Measurements from ENCODE around the gene SAMD8.
A peak's percentile ranks its signal among the peaks of the same experiment; 100 is the strongest.
"Not testable (repeated sequence)": the region's sequence is repeated elsewhere in the genome, so short reads cannot be mapped to it uniquely, and the experiment has no call there.

SAMD8 gene

DNA sequence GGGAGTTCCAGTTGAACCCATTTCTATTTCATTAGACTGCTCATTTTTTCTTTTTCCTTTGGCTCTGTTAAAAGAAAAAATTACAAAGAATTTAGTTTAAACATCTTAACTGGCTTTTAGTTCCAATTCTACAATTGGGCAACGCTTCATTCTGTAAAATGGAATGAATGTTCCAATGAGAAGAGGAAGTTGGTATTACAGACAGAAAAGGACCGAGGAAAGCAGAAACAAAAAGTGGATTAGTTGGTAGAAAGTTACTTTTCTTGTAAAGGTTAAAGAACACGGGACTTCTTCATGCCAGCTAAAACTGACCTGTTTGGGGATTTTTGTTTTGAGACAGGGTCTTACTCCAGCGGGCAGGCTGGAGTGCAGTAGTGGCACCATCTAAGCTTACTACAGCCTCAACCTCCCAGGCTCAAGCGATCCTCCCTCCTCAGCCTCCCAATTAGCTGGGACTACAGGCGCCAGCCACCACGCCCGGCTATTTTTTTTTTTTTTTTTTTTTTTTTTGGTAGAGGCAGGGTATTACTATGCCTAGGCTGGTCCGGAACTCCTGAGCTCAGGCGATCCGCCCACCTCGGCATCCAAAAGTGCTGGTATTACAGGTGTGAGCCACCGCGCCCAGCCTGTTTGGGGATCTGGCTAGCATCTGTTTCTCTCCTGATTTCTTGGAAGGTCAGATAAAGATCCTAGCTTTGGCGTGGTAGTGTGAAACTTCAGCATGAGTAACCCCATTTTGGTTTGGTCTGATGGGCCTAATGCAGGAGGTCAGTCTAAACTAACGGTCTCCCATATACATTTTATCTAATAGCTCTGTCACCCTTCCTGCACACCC is 97.8 kb downstream of the SAMD8 start:
- Histone ChIP-seq H3K4me3 (ENCODE audit: low read depth, low read length) (peak overlapping the region; percentile 85), H3K36me3 (ENCODE audit: control insufficient read depth, insufficient read depth, low read length) (peaks cover 25% of the 10 kb centered on the region), H3K9me3 (ENCODE audit: control insufficient read depth, insufficient read depth, low read length) (no peaks in the 10 kb centered on the region), H3K4me1 (ENCODE audit: control insufficient read depth, insufficient read depth, low read length) (peaks cover 31% of the 10 kb centered on the region), H3K9ac (ENCODE audit: low read depth, low read length) (peak overlapping the region; percentile 97), H3K27me3 (ENCODE audit: control insufficient read depth, insufficient read depth, low read length) (no peaks in the 10 kb centered on the region), H3K27ac (ENCODE audit: low read depth, low read length) (peak overlapping the region; percentile 98)

DNA sequence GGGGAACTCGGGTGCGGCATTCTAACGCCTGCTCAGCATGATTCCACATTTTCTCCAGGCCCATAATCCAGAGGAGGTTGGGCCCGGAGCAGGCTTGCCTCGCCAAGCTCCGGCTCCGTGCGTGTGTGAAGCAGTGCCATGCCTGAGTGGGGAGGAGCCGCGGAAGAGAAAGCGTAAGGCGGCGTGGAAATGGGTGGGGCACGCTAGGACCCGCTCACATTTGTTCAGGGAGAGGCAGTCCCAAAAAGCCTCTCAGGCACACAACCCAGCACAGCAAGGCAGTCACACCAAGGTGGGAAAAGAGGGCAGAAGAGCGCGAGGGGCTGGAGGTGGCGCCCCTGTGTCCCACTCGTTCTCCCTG is 98.4 kb downstream of the SAMD8 start:
- Histone ChIP-seq H3K27ac (ENCODE audit: low read depth, low read length) (peak overlapping the region; percentile 98), H3K36me3 (ENCODE audit: control insufficient read depth, insufficient read depth, low read length) (peaks cover 31% of the 10 kb centered on the region), H3K4me3 (ENCODE audit: low read depth, low read length) (peak overlapping the region; percentile 85), H3K4me1 (ENCODE audit: control insufficient read depth, insufficient read depth, low read length) (peaks cover 31% of the 10 kb centered on the region), H3K9me3 (ENCODE audit: control insufficient read depth, insufficient read depth, low read length) (no peaks in the 10 kb centered on the region), H3K9ac (ENCODE audit: low read depth, low read length) (peak overlapping the region; percentile 97), H3K27me3 (ENCODE audit: control insufficient read depth, insufficient read depth, low read length) (no peaks in the 10 kb centered on the region)

DNA sequence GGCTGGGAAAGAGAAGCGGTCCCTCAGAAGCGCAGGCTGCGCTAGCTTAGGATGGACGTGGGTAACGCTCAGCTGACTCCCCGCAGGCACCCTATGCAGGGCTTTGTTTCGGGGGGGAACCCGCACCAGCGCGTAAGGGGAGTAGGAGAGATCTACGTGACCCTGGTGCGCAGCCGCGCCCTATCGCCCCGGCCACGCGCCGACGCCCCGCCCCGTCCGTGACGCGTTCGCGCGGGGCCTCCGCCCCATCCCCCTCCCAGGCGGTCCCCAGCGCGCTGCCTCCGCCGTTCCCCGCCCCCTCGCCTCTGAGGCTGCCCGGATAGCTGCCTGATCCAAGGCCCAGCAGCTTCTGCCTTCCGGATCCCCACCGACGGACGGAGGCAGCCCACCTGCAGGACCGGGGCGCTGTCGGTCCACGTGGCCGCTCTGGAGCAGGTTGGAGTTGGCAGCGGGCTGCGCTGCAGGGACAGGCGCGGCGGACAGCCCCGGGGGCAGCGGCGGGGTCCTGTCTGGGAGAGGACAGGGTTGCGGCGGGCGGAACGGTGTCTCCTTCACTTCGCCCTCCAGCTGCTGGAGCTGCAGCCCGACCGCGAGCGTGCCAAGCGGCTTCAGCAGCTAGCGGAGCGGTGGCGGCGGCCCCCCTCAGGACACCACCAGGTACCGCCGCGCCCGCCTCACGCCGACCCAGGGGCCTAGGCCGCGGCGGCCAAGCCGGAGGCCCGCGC is 99.0 kb downstream of the SAMD8 start, which contains the start of gene VDAC2:
VDAC2 (plus strand) TSS at position 515 of the 725 bp plus-strand sequence. CDS start 363 bp downstream, outside the sequence.
- Histone ChIP-seq H3K27ac (ENCODE audit: low read depth, low read length) (peak within 1 kb of the TSS; percentile 98), H3K4me1 (ENCODE audit: control insufficient read depth, insufficient read depth, low read length) (peaks cover 31% of the 10 kb centered on the region), H3K4me3 (ENCODE audit: low read depth, low read length) (peak within 1 kb of the TSS; percentile 85), H3K9ac (ENCODE audit: low read depth, low read length) (peak within 1 kb of the TSS; percentile 97), H3K9me3 (ENCODE audit: control insufficient read depth, insufficient read depth, low read length) (no peaks in the 10 kb centered on the region), H3K27me3 (ENCODE audit: control insufficient read depth, insufficient read depth, low read length) (no peaks in the 10 kb centered on the region), H3K36me3 (ENCODE audit: control insufficient read depth, insufficient read depth, low read length) (peaks cover 36% of the 10 kb centered on the region)

GRCh38 chr10:75211007-75211691 is 99.7 kb downstream of the SAMD8 start:
- peaks cover 31% of the 10 kb centered on the region for H3K4me1 ChIP-seq (ENCODE audit: control insufficient read depth, insufficient read depth, low read length)
- no peaks in the 10 kb centered on the region for H3K9me3 ChIP-seq (ENCODE audit: control insufficient read depth, insufficient read depth, low read length)
- peak overlapping the region; percentile 85 for H3K4me3 ChIP-seq (ENCODE audit: low read depth, low read length)
- H3K27ac ChIP-seq (ENCODE audit: low read depth, low read length) = peak overlapping the region; percentile 98
- peak overlapping the region; percentile 97 for H3K9ac ChIP-seq (ENCODE audit: low read depth, low read length)
- H3K36me3 ChIP-seq (ENCODE audit: control insufficient read depth, insufficient read depth, low read length) = peaks cover 43% of the 10 kb centered on the region
- H3K27me3 ChIP-seq (ENCODE audit: control insufficient read depth, insufficient read depth, low read length) = no peaks in the 10 kb centered on the region

DNA sequence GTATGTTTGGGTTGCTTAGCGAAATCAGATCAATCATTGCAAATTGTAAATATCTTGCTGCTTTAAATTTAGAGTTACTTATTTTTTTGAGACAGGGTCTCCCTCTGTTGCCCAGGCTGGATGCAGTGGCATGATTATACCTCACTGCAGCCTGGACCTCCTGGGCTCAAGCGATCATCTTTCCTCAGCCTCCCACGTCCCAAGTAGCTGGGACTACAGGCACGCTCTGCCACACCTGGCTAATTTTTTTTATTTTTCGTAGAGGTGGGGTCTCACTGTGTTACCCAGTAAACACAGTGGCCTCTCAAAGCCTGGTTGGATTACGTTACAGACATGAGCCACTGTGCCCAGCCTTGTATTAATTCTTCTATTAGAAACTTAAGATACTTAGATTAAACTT is 100.9 kb downstream of the SAMD8 start:
- no peaks in the 10 kb centered on the region for H3K27me3 ChIP-seq (ENCODE audit: control insufficient read depth, insufficient read depth, low read length)
- H3K4me3 ChIP-seq (ENCODE audit: low read depth, low read length) = peak overlapping the region; percentile 85
- H3K36me3 ChIP-seq (ENCODE audit: control insufficient read depth, insufficient read depth, low read length) = peaks cover 55% of the 10 kb centered on the region
- H3K9me3 ChIP-seq (ENCODE audit: control insufficient read depth, insufficient read depth, low read length) = no peaks in the 10 kb centered on the region
- H3K27ac ChIP-seq (ENCODE audit: low read depth, low read length) = peak overlapping the region; percentile 98
- H3K4me1 ChIP-seq (ENCODE audit: control insufficient read depth, insufficient read depth, low read length) = peaks cover 25% of the 10 kb centered on the region
- H3K9ac ChIP-seq (ENCODE audit: low read depth, low read length) = peak overlapping the region; percentile 97; the same call in 1 of the 2 replicates

DNA sequence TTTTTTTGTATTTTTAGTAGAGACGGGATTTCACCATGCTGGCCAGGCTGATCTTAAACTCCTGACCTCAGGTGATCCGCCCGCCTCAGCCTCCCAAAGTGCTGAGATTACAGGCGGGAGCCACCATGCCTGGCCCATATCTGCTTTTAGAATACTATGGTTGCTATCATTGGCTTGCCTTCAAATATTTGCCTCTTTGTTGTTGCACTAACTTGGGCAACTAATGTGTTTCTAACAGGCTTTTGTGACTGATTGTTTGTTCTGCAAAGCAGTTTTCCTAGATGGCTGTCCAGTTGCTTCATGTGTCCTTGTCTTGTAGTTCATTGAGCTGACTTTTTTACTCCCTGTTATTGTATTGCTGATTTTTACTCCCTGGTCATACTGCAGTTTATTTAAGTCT is 108.8 kb downstream of the SAMD8 start:
- Histone ChIP-seq H3K4me3 (ENCODE audit: low read depth, low read length) (no peak overlapping the region), H3K27ac (ENCODE audit: low read depth, low read length) (no peak overlapping the region), H3K9me3 (ENCODE audit: control insufficient read depth, insufficient read depth, low read length) (no peaks in the 10 kb centered on the region), H3K27me3 (ENCODE audit: control insufficient read depth, insufficient read depth, low read length) (no peaks in the 10 kb centered on the region), H3K36me3 (ENCODE audit: control insufficient read depth, insufficient read depth, low read length) (peaks cover 96% of the 10 kb centered on the region), H3K4me1 (ENCODE audit: control insufficient read depth, insufficient read depth, low read length) (peaks cover 33% of the 10 kb centered on the region), H3K9ac (ENCODE audit: low read depth, low read length) (no peak overlapping the region)

- not testable (repeated sequence) for H3K9ac ChIP-seq (ENCODE audit: low read depth, low read length); H3K4me3 ChIP-seq (ENCODE audit: low read depth, low read length); H3K9me3 ChIP-seq (ENCODE audit: control insufficient read depth, insufficient read depth, low read length); H3K27me3 ChIP-seq (ENCODE audit: control insufficient read depth, insufficient read depth, low read length); H3K27ac ChIP-seq (ENCODE audit: low read depth, low read length)
- peaks cover 45% of the 10 kb centered on the region for H3K4me1 ChIP-seq (ENCODE audit: control insufficient read depth, insufficient read depth, low read length)
- peaks cover 96% of the 10 kb centered on the region for H3K36me3 ChIP-seq (ENCODE audit: control insufficient read depth, insufficient read depth, low read length)
These were observed 110.0 kb downstream of the SAMD8 start for GRCh38 chr10:75221492-75221891.

DNA sequence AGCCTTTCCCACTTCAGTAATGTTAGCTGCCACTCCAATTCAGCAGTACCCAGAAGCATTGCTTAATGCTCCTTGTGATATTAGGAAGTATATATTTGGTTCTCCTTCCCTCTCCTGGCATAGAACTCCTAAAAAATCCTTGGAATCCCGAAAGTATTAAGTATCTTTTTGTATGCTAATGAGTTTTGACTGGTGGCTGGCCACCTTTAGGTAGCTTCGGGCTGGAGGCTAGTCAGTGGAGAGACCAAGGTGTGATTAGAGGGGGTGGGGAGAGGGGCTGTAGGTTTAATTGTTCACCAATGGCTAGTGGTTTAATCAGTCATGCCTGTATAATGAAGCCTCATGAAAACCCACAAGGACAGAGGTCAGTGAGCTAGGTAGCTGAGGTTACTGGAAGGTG is 112.1 kb downstream of the SAMD8 start:
- H3K9ac ChIP-seq (ENCODE audit: low read depth, low read length) = peak overlapping the region; percentile 7; the same call in 1 of the 2 replicates
- H3K27ac ChIP-seq (ENCODE audit: low read depth, low read length) = peak overlapping the region; percentile 88
- peaks cover 59% of the 10 kb centered on the region for H3K4me1 ChIP-seq (ENCODE audit: control insufficient read depth, insufficient read depth, low read length)
- H3K4me3 ChIP-seq (ENCODE audit: low read depth, low read length) = peak overlapping the region; percentile 42
- H3K27me3 ChIP-seq (ENCODE audit: control insufficient read depth, insufficient read depth, low read length) = no peaks in the 10 kb centered on the region
- H3K9me3 ChIP-seq (ENCODE audit: control insufficient read depth, insufficient read depth, low read length) = no peaks in the 10 kb centered on the region
- peaks cover 89% of the 10 kb centered on the region for H3K36me3 ChIP-seq (ENCODE audit: control insufficient read depth, insufficient read depth, low read length)

GRCh38 chr10:75226095-75226494 is 114.6 kb downstream of the SAMD8 start:
- H3K9ac ChIP-seq (ENCODE audit: low read depth, low read length) = no peak overlapping the region
- peaks cover 61% of the 10 kb centered on the region for H3K4me1 ChIP-seq (ENCODE audit: control insufficient read depth, insufficient read depth, low read length)
- H3K4me3 ChIP-seq (ENCODE audit: low read depth, low read length) = peak overlapping the region; percentile 38; the same call in 1 of the 2 replicates
- peaks cover 92% of the 10 kb centered on the region for H3K36me3 ChIP-seq (ENCODE audit: control insufficient read depth, insufficient read depth, low read length)
- H3K27ac ChIP-seq (ENCODE audit: low read depth, low read length) = peak overlapping the region; percentile 69
- H3K9me3 ChIP-seq (ENCODE audit: control insufficient read depth, insufficient read depth, low read length) = no peaks in the 10 kb centered on the region
- H3K27me3 ChIP-seq (ENCODE audit: control insufficient read depth, insufficient read depth, low read length) = no peaks in the 10 kb centered on the region

- Histone ChIP-seq H3K4me3 (ENCODE audit: low read depth, low read length) (0 out of 2 replicates have a peak overlapping the region, but pooled peaks have one; percentile 38), H3K9me3 (ENCODE audit: control insufficient read depth, insufficient read depth, low read length) (no peaks in the 10 kb centered on the region), H3K27ac (ENCODE audit: low read depth, low read length) (peak overlapping the region; percentile 69), H3K27me3 (ENCODE audit: control insufficient read depth, insufficient read depth, low read length) (no peaks in the 10 kb centered on the region), H3K36me3 (ENCODE audit: control insufficient read depth, insufficient read depth, low read length) (peaks cover 92% of the 10 kb centered on the region), H3K9ac (ENCODE audit: low read depth, low read length) (no peak overlapping the region), H3K4me1 (ENCODE audit: control insufficient read depth, insufficient read depth, low read length) (peaks cover 60% of the 10 kb centered on the region)
These were observed 115.2 kb downstream of the SAMD8 start for GRCh38 chr10:75226656-75227055.

Data from HUES48 (cell line).